COLO829 (cell line): ENCODE results near the gene NGEF.

Source experiments
- DNase-seq: peaks from one replicate; pipeline ENCODE4 v3.0.0; 2012; ENCODE audit warnings: low spot score

NGEF gene

GRCh38 chr2:232999354-232999753 lies 13.7 kb downstream of the NGEF start:
- no peak for DNase-seq

GRCh38 chr2:232998666-232998985 lies 14.4 kb downstream of the NGEF start:
- no peak for DNase-seq

- DNase-seq: no peak
Measured at GRCh38 chr2:232997749-232998665, 15.0 kb downstream of the NGEF start.

- no peak for DNase-seq
Measured at GRCh38 chr2:232994446-232994845, 18.6 kb downstream of the NGEF start.

- peak; percentile 35 for DNase-seq
Measured at GRCh38 chr2:232993231-232993821, 19.7 kb downstream of the NGEF start.

- no peak for DNase-seq
Measured at GRCh38 chr2:232986155-232986554, 26.9 kb downstream of the NGEF start.

- DNase-seq: no peak
Measured at GRCh38 chr2:232984451-232985207, 28.4 kb downstream of the NGEF start.

- no peak for DNase-seq
Measured at GRCh38 chr2:232983669-232984140, 29.4 kb downstream of the NGEF start.

GRCh38 chr2:232982926-232983668 lies 30.0 kb downstream of the NGEF start:
- no peak for DNase-seq

- DNase-seq: no peak
Measured at GRCh38 chr2:232981767-232982360, 31.2 kb downstream of the NGEF start.

- DNase-seq: no peak
Measured at GRCh38 chr2:232981356-232981755, 31.7 kb downstream of the NGEF start.

GRCh38 chr2:232980683-232981082 lies 32.4 kb downstream of the NGEF start:
- no peak for DNase-seq

- no peak for DNase-seq
Measured at GRCh38 chr2:232979871-232980461, 33.1 kb downstream of the NGEF start.

GRCh38 chr2:232977438-232977971 lies 35.6 kb downstream of the NGEF start:
- DNase-seq: no peak

GRCh38 chr2:232976666-232977437 lies 36.2 kb downstream of the NGEF start:
- DNase-seq: no peak

- DNase-seq: no peak
Measured at GRCh38 chr2:232976176-232976575, 36.9 kb downstream of the NGEF start.

GRCh38 chr2:232974396-232974795 lies 38.7 kb downstream of the NGEF start:
- no peak for DNase-seq

GRCh38 chr2:232973796-232974195 lies 39.3 kb downstream of the NGEF start:
- DNase-seq: no peak

GRCh38 chr2:232973011-232973735 lies 39.9 kb downstream of the NGEF start:
- DNase-seq: no peak

GRCh38 chr2:232971744-232972143 lies 41.3 kb downstream of the NGEF start:
- no peak for DNase-seq
